Fibroblast of lung (primary cell): ENCODE results near the gene MYO5B. TPM values are rescaled to one million over a fixed set of nuclear protein-coding genes. Genes with fewer than 3 reads are reported as not detected.

Experiments
- DNase-seq, 2 donors: peaks; one replicate each; pipeline versions ENCODE4 v3.0.0 to v3.0.0-alpha.2; 2010; ENCODE audit warnings: low read depth in 2 of 2
- H2AFZ ChIP-seq: 2 replicates; pipeline ENCODE4 v1.5.1; 2012; ENCODE audit warnings: low read length, control low read depth, inconsistent platforms
- H3K27ac ChIP-seq: 2 replicates; pipeline ENCODE4 v1.5.1; 2011; ENCODE audit warnings: low read length, control low read depth; ENCODE audit not compliant: insufficient read depth
- H3K27me3 ChIP-seq: 2 replicates; pipeline ENCODE4 v1.5.1; 2011; ENCODE audit warnings: mild to moderate bottlenecking, low read length; ENCODE audit not compliant: control insufficient read depth, insufficient read depth
- H3K36me3 ChIP-seq: 2 replicates; pipeline ENCODE4 v1.5.1; 2011; ENCODE audit warnings: low read length; ENCODE audit not compliant: control insufficient read depth, insufficient read depth
- H3K4me1 ChIP-seq: 2 replicates; pipeline ENCODE4 v1.5.1; 2011; ENCODE audit warnings: low read length; ENCODE audit not compliant: control insufficient read depth, insufficient read depth; ENCODE audit errors: extremely low read depth
- H3K4me2 ChIP-seq: 2 replicates; pipeline ENCODE4 v1.5.1; 2011; ENCODE audit warnings: low read length, control low read depth; ENCODE audit not compliant: insufficient read depth; ENCODE audit errors: extremely low read depth
- H3K4me3 ChIP-seq, 4 experiments: fragments of 200-600 bp in 1 of 4; sonication (generic) in 1 of 4; replicated peaks in 1 of 4; 2 replicates each; pipeline ENCODE4 v1.5.1; 2011 to 2016; ENCODE audit warnings: low read length in 4 of 4, low read depth in 3 of 4, mild to moderate bottlenecking in 3 of 4, control low read depth in 2 of 4, inconsistent platforms in 1 of 4, mixed read lengths in 1 of 4; ENCODE audit not compliant: insufficient read depth in 1 of 4; ENCODE audit errors: control extremely low read depth in 1 of 4
- H3K79me2 ChIP-seq: 2 replicates; pipeline ENCODE4 v1.5.1; 2012; ENCODE audit warnings: mild to moderate bottlenecking, low read length, inconsistent platforms; ENCODE audit not compliant: control insufficient read depth, insufficient read depth
- H3K9ac ChIP-seq: 2 replicates; pipeline ENCODE4 v1.5.1; 2011; ENCODE audit warnings: mild to moderate bottlenecking, low read length, control low read depth; ENCODE audit not compliant: insufficient read depth
- H3K9me3 ChIP-seq: 2 replicates; pipeline ENCODE4 v1.5.1; 2012; ENCODE audit warnings: low read depth, low read length; ENCODE audit not compliant: control insufficient read depth, insufficient read depth
- H4K20me1 ChIP-seq: 2 replicates; pipeline ENCODE4 v1.5.1; 2011; ENCODE audit warnings: low read length; ENCODE audit not compliant: control insufficient read depth, insufficient read depth; ENCODE audit errors: extremely low read depth
- EZH2 ChIP-seq: IDR thresholded peaks from 2 replicates; pipeline ENCODE4 v1.5.1; 2012; ENCODE audit warnings: low read length, control low read depth, mild to moderate bottlenecking; ENCODE audit errors: missing control alignments
- polyA plus RNA-seq, 2 donors: library from polyadenylated mRNA; depleted of rRNA in 1 of 2; stranded (reverse) in 1 of 2; unstranded in 1 of 2; fragments of >200 nt; gene quantifications; 2 replicates each; pipeline ENCODE4 v1.2.1, GENCODE V29; 2011 to 2012; ENCODE audit warnings: missing spikeins in 1 of 2
- total RNA-seq: library from RNA; depleted of rRNA; stranded (reverse); fragments of >200 nt; gene quantifications from 2 replicates; pipeline ENCODE4 v1.2.1, GENCODE V29; 2014
- TF ChIP-seq, protein P1 (sequence below), 2 donors: IDR thresholded peaks in 1 of 2; conservative IDR thresholded peaks in 1 of 2; 1 replicate in 1 of 2; 2 replicates in 1 of 2; pipeline ENCODE4 v1.5.1; 2011 to 2012; ENCODE audit warnings: low read length in 2 of 2, control low read depth in 1 of 2, inconsistent platforms in 1 of 2, low read depth in 1 of 2, mild to moderate bottlenecking in 1 of 2

Gene MYO5B
- total and polyA plus RNA-seq, 2 donors (not counting 1 experiment from before 2014, with no cell fraction given) = under 0.01 to 0.06 TPM

DNA sequence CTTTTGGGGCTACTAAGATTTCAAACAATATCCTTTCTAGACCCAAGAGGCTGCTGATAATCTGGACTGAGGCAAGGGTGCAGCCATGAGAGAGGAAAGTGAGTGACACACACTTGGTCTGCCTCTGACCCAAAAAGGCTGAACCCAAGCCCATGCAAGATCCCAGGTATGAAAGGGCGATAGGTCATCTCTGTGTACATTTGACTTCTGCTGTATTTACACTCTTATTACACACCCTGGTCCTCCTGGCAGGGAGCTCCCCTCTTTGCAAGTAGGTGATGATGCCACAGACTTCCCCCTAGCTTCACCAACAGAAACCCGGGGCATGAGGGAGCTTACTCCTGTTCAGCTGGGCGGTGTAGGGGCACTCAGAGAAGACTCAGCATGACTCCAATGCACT is 319.8 kb downstream of the MYO5B start:
- TF ChIP-seq, protein P1, sequence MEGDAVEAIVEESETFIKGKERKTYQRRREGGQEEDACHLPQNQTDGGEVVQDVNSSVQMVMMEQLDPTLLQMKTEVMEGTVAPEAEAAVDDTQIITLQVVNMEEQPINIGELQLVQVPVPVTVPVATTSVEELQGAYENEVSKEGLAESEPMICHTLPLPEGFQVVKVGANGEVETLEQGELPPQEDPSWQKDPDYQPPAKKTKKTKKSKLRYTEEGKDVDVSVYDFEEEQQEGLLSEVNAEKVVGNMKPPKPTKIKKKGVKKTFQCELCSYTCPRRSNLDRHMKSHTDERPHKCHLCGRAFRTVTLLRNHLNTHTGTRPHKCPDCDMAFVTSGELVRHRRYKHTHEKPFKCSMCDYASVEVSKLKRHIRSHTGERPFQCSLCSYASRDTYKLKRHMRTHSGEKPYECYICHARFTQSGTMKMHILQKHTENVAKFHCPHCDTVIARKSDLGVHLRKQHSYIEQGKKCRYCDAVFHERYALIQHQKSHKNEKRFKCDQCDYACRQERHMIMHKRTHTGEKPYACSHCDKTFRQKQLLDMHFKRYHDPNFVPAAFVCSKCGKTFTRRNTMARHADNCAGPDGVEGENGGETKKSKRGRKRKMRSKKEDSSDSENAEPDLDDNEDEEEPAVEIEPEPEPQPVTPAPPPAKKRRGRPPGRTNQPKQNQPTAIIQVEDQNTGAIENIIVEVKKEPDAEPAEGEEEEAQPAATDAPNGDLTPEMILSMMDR (conservative IDR thresholded peaks at IDR 0.05 in 1 of 2, IDR thresholded peaks at IDR 0.05 in 1 of 2; ENCODE audit: low read depth in 1 of 2, low read length in 2 of 2) = no peak
- TF ChIP-seq EZH2 = no peak
- no peaks in the 10 kb centered on the region for H3K9me3 ChIP-seq
- no peaks in the 10 kb centered on the region for H3K27me3 ChIP-seq
- no peak overlapping the region for H3K9ac ChIP-seq
- no peaks in the 10 kb centered on the region for H3K4me1 ChIP-seq
- H2AFZ ChIP-seq = no peak overlapping the region
- no peak overlapping the region for H3K27ac ChIP-seq
- no peak overlapping the region for H3K4me3 ChIP-seq
- H3K79me2 ChIP-seq = no peaks in the 10 kb centered on the region
- H4K20me1 ChIP-seq = no peaks in the 10 kb centered on the region
- DNase-seq = no peak
- no peak overlapping the region for H3K4me2 ChIP-seq
- H3K36me3 ChIP-seq = no peaks in the 10 kb centered on the region

DNA sequence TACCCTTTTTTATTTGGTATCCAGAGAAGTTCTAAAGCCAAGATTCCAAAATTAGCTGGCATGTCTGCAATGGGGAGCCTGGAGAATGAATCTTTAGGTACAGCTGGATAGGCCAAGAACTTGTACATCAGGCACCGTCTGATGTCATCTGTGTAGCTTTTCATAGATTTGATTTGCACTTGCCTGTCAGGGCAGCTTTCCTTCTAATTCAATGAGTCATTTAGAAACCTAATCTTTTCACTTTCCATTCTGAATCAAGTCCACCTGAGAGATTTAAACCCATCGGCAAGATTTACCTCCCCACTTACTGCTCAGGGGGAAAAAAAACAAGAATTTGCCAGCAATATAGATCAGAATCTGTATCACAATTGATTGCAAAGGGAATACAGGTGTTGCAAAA is 320.7 kb downstream of the MYO5B start:
- no peaks in the 10 kb centered on the region for H3K36me3 ChIP-seq
- no peak overlapping the region for H3K9ac ChIP-seq
- H3K27me3 ChIP-seq = no peaks in the 10 kb centered on the region
- H3K4me3 ChIP-seq = no peak overlapping the region
- no peak overlapping the region for H3K27ac ChIP-seq
- no peaks in the 10 kb centered on the region for H4K20me1 ChIP-seq
- TF ChIP-seq EZH2 = no peak
- TF ChIP-seq, protein P1 (conservative IDR thresholded peaks at IDR 0.05 in 1 of 2, IDR thresholded peaks at IDR 0.05 in 1 of 2; ENCODE audit: low read depth in 1 of 2, low read length in 2 of 2) = no peak
- DNase-seq = no peak
- no peaks in the 10 kb centered on the region for H3K4me1 ChIP-seq
- no peak overlapping the region for H2AFZ ChIP-seq
- no peaks in the 10 kb centered on the region for H3K79me2 ChIP-seq
- H3K9me3 ChIP-seq = no peaks in the 10 kb centered on the region
- H3K4me2 ChIP-seq = no peak overlapping the region

DNA sequence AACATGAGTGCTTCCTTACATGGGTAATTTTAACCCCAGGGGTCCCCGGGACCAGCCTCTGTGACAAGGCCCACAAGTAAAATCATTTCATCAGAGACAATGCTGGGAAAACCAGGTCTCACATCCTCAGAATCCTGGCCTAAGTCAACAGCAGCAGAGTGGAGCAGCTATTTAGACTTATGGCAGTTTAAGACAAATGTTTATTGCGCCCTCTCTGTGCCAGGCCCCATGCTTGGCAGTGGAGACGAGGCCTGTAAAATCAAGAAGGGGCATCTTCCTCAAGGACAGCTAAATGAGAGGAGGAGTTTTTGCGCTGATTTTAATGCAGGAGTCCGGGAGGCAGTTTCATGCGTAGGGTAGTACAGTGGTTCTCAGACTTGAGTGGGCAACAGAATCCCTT is 325.6 kb downstream of the MYO5B start:
- H3K27me3 ChIP-seq = no peaks in the 10 kb centered on the region
- no peaks in the 10 kb centered on the region for H3K4me1 ChIP-seq
- H2AFZ ChIP-seq = no peak overlapping the region
- no peak overlapping the region for H3K27ac ChIP-seq
- H3K36me3 ChIP-seq = no peaks in the 10 kb centered on the region
- no peak overlapping the region for H3K9ac ChIP-seq
- TF ChIP-seq, protein P1 (conservative IDR thresholded peaks at IDR 0.05 in 1 of 2, IDR thresholded peaks at IDR 0.05 in 1 of 2; ENCODE audit: low read depth in 1 of 2, low read length in 2 of 2) = no peak
- no peak for TF ChIP-seq EZH2
- H4K20me1 ChIP-seq = no peaks in the 10 kb centered on the region
- H3K4me3 ChIP-seq = no peak overlapping the region
- no peaks in the 10 kb centered on the region for H3K79me2 ChIP-seq
- no peaks in the 10 kb centered on the region for H3K9me3 ChIP-seq
- no peak overlapping the region for H3K4me2 ChIP-seq
- no peak for DNase-seq
